Chondrocyte (in vitro differentiated cells): ENCODE results near the gene HNRNPL. TPM values are rescaled to one million over a fixed set of nuclear protein-coding genes. Genes with fewer than 3 reads are reported as not detected.
"Not testable (repeated sequence)": the region's sequence is repeated elsewhere in the genome, so short reads cannot be mapped to it uniquely, and the experiment has no call there.

Experiments
- DNase-seq: peaks from one replicate; pipeline ENCODE4 v3.0.0; 2021; ENCODE audit warnings: mixed read lengths, low spot score
- H3K27ac Mint-ChIP-seq: one replicate; pipeline ENCODE4 v1.8.0; 2021; ENCODE audit warnings: mild to moderate bottlenecking, moderate library complexity, mixed read lengths; ENCODE audit not compliant: unreplicated experiment
- H3K27me3 Mint-ChIP-seq: 2 replicates; pipeline ENCODE4 v1.8.0; 2021; ENCODE audit warnings: low read depth, mixed read lengths
- H3K36me3 Mint-ChIP-seq: 2 replicates; pipeline ENCODE4 v1.8.0; 2021; ENCODE audit warnings: low read depth, mixed read lengths
- H3K4me1 Mint-ChIP-seq: 2 replicates; pipeline ENCODE4 v1.8.0; 2021; ENCODE audit warnings: low read depth, mild to moderate bottlenecking, mixed read lengths
- H3K4me3 Mint-ChIP-seq: one replicate; pipeline ENCODE4 v1.8.0; 2021; ENCODE audit warnings: mild to moderate bottlenecking, moderate library complexity, mixed read lengths; ENCODE audit not compliant: unreplicated experiment
- H3K9me3 Mint-ChIP-seq: 2 replicates; pipeline ENCODE4 v1.8.0; 2021; ENCODE audit warnings: low read depth, mixed read lengths
- total RNA-seq: library from RNA; stranded (reverse); gene quantifications from 3 replicates; pipeline ENCODE4 v1.2.1, GENCODE V29; 2021
- TF ChIP-seq, protein P1 (sequence below): fragments of 200-600 bp; sonication (generic); IDR thresholded peaks from 2 replicates; pipeline ENCODE4 v1.5.0; 2021; ENCODE audit warnings: antibody characterized with exemption, mild to moderate bottlenecking, moderate library complexity

Gene HNRNPL
- total RNA-seq, 1 donor from 2014 or later = 214 TPM

DNA sequence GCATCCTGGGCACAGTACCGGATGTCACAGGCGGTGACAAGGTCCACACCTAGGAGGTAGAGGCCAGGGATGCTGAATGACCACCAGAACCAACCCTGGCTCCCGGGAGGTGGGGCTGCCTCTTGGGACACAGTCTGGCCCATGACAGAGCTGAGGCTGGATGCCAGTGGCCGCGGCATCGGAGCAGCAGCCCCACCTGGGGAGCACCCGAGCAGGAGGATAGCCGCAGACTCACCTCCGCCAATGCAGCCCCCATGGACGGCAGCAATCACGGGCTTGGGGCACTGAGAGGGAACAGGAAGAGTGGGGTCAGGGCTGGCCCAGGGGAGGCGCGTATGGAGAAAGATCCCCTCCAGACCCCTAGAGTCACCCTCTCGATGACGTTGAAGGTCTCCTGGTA, 32.7 kb downstream of the HNRNPL start:
- peaks cover 20% of the 10 kb centered on the region for H3K36me3 Mint-ChIP-seq
- DNase-seq = no peak
- TF ChIP-seq, protein P1, sequence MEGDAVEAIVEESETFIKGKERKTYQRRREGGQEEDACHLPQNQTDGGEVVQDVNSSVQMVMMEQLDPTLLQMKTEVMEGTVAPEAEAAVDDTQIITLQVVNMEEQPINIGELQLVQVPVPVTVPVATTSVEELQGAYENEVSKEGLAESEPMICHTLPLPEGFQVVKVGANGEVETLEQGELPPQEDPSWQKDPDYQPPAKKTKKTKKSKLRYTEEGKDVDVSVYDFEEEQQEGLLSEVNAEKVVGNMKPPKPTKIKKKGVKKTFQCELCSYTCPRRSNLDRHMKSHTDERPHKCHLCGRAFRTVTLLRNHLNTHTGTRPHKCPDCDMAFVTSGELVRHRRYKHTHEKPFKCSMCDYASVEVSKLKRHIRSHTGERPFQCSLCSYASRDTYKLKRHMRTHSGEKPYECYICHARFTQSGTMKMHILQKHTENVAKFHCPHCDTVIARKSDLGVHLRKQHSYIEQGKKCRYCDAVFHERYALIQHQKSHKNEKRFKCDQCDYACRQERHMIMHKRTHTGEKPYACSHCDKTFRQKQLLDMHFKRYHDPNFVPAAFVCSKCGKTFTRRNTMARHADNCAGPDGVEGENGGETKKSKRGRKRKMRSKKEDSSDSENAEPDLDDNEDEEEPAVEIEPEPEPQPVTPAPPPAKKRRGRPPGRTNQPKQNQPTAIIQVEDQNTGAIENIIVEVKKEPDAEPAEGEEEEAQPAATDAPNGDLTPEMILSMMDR = no peak
- no peaks in the 10 kb centered on the region for H3K4me1 Mint-ChIP-seq
- H3K27me3 Mint-ChIP-seq = no peaks in the 10 kb centered on the region
- H3K27ac Mint-ChIP-seq = no peak overlapping the region
- no peak overlapping the region for H3K4me3 Mint-ChIP-seq
- H3K9me3 Mint-ChIP-seq = no peaks in the 10 kb centered on the region

DNA sequence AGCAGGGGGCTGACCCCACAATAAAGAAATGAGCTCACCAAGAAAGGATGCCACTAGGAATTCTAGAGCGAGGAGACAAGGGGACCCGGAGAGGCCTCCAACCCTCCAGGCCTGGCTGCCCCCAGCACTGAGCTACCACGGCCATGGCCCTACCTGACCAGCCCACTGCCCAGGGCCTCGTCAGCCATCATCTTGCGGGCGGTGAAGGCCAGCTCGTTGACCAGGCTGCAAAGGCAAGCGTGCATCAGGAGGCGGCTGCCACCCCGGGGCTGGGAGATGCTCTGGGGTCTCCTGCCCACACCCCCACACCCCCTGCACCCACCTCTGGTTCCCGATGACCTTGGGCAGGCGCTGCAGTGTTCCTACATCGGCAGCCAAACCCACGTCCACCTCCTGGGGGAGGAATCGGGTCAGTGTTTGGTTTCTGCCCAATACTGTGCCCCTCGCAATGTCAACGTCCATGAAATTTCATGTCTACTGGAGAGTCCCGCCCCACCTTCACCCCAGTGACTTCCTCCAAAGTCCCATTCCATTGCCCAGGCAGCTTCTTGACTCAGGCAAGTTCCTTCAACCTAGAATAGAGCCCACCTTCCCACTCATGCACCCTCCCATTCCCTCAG, 33.5 kb downstream of the HNRNPL start:
- DNase-seq = no peak
- Mint-ChIP-seq H3K4me3 (no peak overlapping the region), H3K27ac (no peak overlapping the region), H3K27me3 (no peaks in the 10 kb centered on the region), H3K36me3 (peaks cover 20% of the 10 kb centered on the region), H3K4me1 (no peaks in the 10 kb centered on the region), H3K9me3 (no peaks in the 10 kb centered on the region)
- TF ChIP-seq, protein P1 = no peak

DNA sequence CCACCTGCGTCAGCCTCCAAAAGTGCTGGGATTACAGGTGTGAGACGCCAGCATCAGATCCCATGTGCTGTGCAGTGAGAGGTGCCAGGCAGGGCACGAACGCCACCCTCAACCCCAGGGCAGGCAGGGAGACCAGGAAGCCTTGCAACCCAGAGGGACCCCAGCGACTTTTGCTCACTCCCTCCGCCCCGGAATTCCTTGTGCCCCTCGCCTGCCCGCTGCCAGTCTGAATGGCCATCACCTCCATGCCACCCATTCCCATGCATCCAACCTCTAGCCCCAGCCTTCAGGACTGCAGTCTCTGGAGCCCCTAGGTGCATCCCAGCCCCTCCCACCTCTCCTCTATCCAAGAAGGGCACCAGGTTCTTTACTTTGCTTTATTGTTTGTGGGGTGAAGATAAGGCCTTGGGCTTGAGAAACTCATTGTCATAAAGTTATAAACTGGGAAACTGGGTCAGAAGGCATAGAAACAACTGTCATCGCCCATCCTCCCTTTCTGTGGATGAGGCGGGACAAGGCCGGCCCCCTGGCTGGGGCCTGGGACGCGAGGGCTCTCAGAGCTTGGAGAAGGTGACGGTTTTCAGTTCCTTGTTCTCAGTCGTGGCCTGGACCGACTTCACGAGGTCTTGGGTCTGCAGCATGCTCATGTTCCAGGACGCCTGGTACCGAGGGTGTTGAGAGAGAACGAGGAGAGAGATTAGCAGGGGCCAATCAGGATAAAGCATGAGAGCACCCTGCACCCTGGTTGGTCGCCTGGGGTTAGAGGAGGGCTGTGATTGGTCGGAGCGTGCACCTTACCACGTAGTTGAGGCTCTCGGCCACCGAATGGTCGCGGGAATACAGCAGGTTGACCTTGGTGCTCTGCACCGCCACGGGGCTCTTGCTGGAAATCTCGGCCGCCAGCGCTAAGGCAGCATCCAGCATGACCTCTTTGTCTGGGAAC, 34.5 kb downstream of the HNRNPL start:
- H3K4me3 Mint-ChIP-seq = no peak overlapping the region
- H3K36me3 Mint-ChIP-seq = peaks cover 19% of the 10 kb centered on the region
- H3K27ac Mint-ChIP-seq = no peak overlapping the region
- no peaks in the 10 kb centered on the region for H3K4me1 Mint-ChIP-seq
- no peaks in the 10 kb centered on the region for H3K9me3 Mint-ChIP-seq
- TF ChIP-seq, protein P1 = no peak
- no peaks in the 10 kb centered on the region for H3K27me3 Mint-ChIP-seq
- no peak for DNase-seq

DNA sequence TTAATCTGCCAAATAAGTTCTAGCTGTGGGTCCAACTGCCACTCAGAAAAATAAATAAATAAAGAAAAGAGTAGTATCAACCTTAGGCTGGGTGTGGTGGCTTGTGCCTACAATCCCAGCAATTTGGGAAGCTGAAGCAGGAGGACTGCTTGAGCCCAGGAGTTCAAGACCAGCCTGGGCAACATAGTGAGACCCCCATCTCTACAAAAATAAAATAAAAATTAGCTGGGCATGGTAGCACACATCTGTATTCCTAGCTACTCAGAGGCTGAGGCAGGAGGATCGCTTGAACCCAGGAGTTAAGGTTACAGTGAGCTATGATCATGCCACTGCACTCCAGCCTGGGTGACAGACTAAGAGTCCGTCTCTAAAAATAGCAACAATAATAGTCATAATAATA, 35.9 kb downstream of the HNRNPL start:
- H3K4me3 Mint-ChIP-seq, H3K27me3 Mint-ChIP-seq, DNase-seq, H3K4me1 Mint-ChIP-seq, H3K9me3 Mint-ChIP-seq, H3K27ac Mint-ChIP-seq: not testable (repeated sequence)
- peaks cover 19% of the 10 kb centered on the region for H3K36me3 Mint-ChIP-seq

DNA sequence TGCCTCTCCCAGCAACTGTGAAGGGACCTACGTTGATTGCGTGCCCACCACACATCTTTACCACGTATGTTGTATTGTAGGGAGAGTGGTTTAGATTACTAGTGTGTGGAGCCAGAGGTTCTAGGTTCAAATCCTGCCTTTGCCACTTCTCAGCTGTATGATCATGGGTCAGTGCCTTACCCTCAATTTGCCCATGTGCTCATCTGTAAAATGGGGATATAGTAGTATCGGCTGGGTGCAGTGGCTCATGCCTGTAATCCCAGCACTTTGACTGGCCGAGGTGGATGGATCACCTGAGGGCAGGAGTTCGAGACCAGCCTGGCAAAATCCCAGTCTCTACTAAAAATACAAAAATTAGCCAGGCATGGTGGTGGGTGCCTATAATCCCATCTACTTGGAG, 36.5 kb downstream of the HNRNPL start:
- DNase-seq = no peak
- Mint-ChIP-seq H3K4me1 (no peaks in the 10 kb centered on the region), H3K36me3 (peaks cover 19% of the 10 kb centered on the region), H3K4me3 (no peak overlapping the region), H3K27me3 (no peaks in the 10 kb centered on the region), H3K27ac (no peak overlapping the region), H3K9me3 (no peaks in the 10 kb centered on the region)
- TF ChIP-seq, protein P1 = no peak
